Nephron progenitor cell (in vitro differentiated cells): Measurements from ENCODE around the gene CEACAM21.

Experiments used
- DNase-seq: peaks from one replicate; pipeline ENCODE4 v3.0.0; 2021
- H3K27ac Mint-ChIP-seq: 2 replicates; pipeline ENCODE4 v1.8.0; 2021; ENCODE audit warnings: mild to moderate bottlenecking, moderate library complexity, mixed read lengths
- H3K27me3 Mint-ChIP-seq: 2 replicates; pipeline ENCODE4 v1.8.0; 2021; ENCODE audit warnings: mild to moderate bottlenecking, low read depth, mixed read lengths; ENCODE audit not compliant: poor library complexity
- H3K36me3 Mint-ChIP-seq: 2 replicates; pipeline ENCODE4 v1.8.0; 2021; ENCODE audit warnings: low read depth, mixed read lengths
- H3K4me1 Mint-ChIP-seq: 2 replicates; pipeline ENCODE4 v1.8.0; 2021; ENCODE audit warnings: mixed read lengths
- H3K4me3 Mint-ChIP-seq: 2 replicates; pipeline ENCODE4 v1.8.0; 2021; ENCODE audit warnings: mild to moderate bottlenecking, moderate library complexity, mixed read lengths
- H3K9me3 Mint-ChIP-seq: 2 replicates; pipeline ENCODE4 v1.8.0; 2021; ENCODE audit warnings: mild to moderate bottlenecking, moderate library complexity, mixed read lengths
- TF ChIP-seq, protein P1 (sequence below): fragments of 200-600 bp; sonication (generic); IDR thresholded peaks from 2 replicates; pipeline ENCODE4 v1.5.0; 2021; ENCODE audit warnings: antibody characterized with exemption

Gene CEACAM21

DNA sequence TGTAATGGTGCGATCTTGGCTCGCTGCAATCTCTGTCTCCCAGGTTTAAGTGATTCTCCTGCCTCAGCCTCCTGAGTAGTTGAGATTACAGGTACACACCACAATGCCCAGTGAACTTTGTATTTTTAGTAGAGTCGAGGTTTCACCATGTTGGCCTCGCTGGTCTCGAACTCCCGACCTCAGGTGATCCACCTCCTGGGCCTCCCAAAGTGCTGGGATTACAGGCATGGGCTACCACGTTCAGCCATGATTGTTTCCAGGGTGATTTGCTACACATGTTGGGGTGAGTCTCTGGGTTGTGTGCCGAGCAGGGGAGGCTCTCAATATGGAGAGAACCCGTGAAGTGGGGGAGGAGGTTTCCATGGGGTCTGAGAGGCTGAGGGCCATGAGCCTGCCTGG lies 24.8 kb upstream of the CEACAM21 start:
- TF ChIP-seq, protein P1, sequence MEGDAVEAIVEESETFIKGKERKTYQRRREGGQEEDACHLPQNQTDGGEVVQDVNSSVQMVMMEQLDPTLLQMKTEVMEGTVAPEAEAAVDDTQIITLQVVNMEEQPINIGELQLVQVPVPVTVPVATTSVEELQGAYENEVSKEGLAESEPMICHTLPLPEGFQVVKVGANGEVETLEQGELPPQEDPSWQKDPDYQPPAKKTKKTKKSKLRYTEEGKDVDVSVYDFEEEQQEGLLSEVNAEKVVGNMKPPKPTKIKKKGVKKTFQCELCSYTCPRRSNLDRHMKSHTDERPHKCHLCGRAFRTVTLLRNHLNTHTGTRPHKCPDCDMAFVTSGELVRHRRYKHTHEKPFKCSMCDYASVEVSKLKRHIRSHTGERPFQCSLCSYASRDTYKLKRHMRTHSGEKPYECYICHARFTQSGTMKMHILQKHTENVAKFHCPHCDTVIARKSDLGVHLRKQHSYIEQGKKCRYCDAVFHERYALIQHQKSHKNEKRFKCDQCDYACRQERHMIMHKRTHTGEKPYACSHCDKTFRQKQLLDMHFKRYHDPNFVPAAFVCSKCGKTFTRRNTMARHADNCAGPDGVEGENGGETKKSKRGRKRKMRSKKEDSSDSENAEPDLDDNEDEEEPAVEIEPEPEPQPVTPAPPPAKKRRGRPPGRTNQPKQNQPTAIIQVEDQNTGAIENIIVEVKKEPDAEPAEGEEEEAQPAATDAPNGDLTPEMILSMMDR = no peak
- Mint-ChIP-seq H3K4me1 (no peaks in the 10 kb centered on the region), H3K27me3 (peaks cover 4% of the 10 kb centered on the region), H3K36me3 (no peaks in the 10 kb centered on the region), H3K4me3 (no peak overlapping the region), H3K27ac (no peak overlapping the region), H3K9me3 (peaks cover 83% of the 10 kb centered on the region)
- no peak for DNase-seq

DNA sequence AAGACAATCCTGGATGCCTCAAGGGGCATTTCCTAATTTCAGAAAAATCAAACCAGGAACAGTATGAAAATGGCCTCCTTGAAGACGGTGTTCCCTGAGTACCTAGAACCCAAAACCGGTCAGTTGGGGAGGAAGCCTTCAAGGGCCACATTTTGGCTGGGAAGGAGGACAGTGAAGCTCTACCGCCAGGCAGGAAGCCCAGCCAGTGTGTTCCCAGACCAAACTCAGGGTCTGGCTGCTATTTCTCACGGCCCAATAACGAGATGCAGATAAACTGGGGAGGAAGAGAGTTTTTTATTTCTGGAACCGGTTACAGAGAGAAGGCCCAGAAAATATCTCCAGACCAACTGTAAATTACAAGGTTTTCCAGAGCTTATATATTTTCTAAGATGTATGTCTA lies 24.3 kb upstream of the CEACAM21 start:
- Mint-ChIP-seq H3K27me3 (peaks cover 4% of the 10 kb centered on the region), H3K4me3 (no peak overlapping the region), H3K27ac (no peak overlapping the region), H3K36me3 (no peaks in the 10 kb centered on the region), H3K4me1 (no peaks in the 10 kb centered on the region), H3K9me3 (peaks cover 83% of the 10 kb centered on the region)
- TF ChIP-seq, protein P1 = no peak
- no peak for DNase-seq

DNA sequence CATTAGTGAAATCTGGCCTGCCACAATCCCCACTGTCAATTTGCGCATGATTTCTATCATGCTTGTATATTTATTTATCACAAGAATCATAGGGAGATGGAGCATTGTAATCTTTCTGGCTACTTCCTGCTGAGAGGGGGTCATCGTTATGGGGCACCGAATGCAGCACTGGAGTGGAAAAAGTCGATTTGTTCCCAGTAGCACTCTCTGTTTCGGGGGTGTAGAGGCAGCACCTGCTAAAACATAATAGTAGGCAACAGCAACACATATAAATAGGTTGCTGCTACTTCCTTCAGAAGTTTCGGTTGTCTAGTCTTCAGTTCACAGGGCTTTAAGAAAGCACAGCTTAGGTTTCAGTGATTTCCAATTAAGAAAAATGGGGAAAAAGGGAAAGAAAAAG lies 23.4 kb upstream of the CEACAM21 start:
- Mint-ChIP-seq H3K4me1 (no peaks in the 10 kb centered on the region), H3K4me3 (no peak overlapping the region), H3K9me3 (peaks cover 78% of the 10 kb centered on the region), H3K36me3 (no peaks in the 10 kb centered on the region), H3K27ac (no peak overlapping the region), H3K27me3 (peaks cover 4% of the 10 kb centered on the region)
- TF ChIP-seq, protein P1 = no peak
- no peak for DNase-seq

DNA sequence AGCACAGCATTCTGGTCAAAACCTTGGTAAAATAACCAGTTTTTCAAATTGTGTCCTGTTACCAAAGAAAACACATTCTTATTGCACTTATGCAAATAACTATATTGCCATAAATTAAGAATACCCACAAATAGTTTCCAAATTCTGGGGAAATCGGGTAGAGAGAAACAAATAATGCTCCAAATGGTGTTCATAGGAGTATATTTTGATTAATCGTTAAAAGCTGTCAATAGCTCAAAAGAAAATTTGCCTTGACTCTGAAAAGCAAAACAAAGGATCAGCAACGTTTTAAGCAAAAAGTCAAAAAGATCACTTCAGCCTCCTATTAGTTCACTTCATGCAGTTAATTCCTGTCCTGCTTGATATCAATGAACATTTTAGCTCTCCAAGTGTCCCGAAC lies 22.2 kb upstream of the CEACAM21 start:
- TF ChIP-seq, protein P1 = no peak
- no peaks in the 10 kb centered on the region for H3K4me1 Mint-ChIP-seq
- no peaks in the 10 kb centered on the region for H3K36me3 Mint-ChIP-seq
- peaks cover 72% of the 10 kb centered on the region for H3K9me3 Mint-ChIP-seq
- no peak overlapping the region for H3K27ac Mint-ChIP-seq
- no peak for DNase-seq
- H3K27me3 Mint-ChIP-seq = peaks cover 4% of the 10 kb centered on the region
- H3K4me3 Mint-ChIP-seq = no peak overlapping the region

DNA sequence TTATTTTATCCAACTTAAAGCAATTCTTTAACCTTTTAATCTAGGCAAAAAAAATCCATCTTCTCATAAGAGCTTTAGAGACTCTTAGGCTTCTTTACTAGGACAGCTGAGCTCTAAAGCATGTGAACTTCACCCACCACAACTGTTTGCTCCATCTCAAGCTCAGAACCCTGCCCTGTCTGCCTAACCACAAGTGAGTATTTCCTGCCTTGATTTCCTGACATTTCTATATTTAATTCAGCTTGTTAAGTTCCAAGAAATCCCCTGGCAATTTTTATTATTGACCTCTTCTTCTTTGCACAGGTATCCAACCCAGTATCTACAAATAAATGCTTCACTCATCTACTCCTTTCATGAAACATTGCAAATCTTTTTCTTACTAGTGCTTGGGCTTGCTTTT lies 21.1 kb upstream of the CEACAM21 start:
- Mint-ChIP-seq H3K36me3 (no peaks in the 10 kb centered on the region), H3K27me3 (peaks cover 4% of the 10 kb centered on the region), H3K4me3 (no peak overlapping the region), H3K27ac (no peak overlapping the region), H3K4me1 (no peaks in the 10 kb centered on the region), H3K9me3 (peaks cover 68% of the 10 kb centered on the region)
- DNase-seq = no peak
- TF ChIP-seq, protein P1 = no peak

DNA sequence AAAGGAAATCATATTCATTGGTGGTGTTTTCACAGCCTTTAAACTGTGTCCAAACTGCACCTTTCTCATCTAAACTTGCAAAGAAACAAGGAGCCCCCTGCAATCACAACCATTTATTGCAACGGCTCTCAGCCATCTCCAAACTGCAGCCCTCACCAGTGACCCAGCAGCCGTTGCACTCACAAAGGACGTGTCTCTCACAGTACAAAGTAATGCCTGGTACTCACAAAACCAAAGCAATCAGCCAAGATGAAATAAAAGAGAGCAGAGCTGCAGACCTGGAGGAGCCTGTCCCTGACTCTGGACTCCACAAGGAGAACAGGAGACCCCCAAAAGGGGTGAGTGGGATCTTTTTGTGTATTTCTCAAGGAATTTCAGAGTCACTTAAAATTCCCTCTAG lies 20.2 kb upstream of the CEACAM21 start:
- TF ChIP-seq, protein P1 = no peak
- H3K27me3 Mint-ChIP-seq = peaks cover 11% of the 10 kb centered on the region
- H3K4me1 Mint-ChIP-seq = no peaks in the 10 kb centered on the region
- H3K4me3 Mint-ChIP-seq = no peak overlapping the region
- no peak overlapping the region for H3K27ac Mint-ChIP-seq
- H3K36me3 Mint-ChIP-seq = no peaks in the 10 kb centered on the region
- no peak for DNase-seq
- H3K9me3 Mint-ChIP-seq = peaks cover 63% of the 10 kb centered on the region
